Breast epithelium (tissue), 3 donors: Measurements from ENCODE around the gene ASXL3.

Source experiments
- POLR2A ChIP-seq: fragments of 450-650 bp; IDR thresholded peaks from one replicate; pipeline ENCODE4 v1.6.1; 2016; ENCODE audit warnings: antibody characterized with exemption, mild to moderate bottlenecking, moderate library complexity
- POLR2AphosphoS5 ChIP-seq, 3 donors: sonication (generic); formaldehyde crosslinking; IDR thresholded peaks; one replicate each; pipeline ENCODE4 v1.6.1; 2017; ENCODE audit warnings: antibody characterized with exemption in 3 of 3
- TF ChIP-seq, protein P1 (sequence below), 3 donors: fragments of 450-650 bp; IDR thresholded peaks; one replicate each; pipeline ENCODE4 v1.5.1; 2016 to 2017; ENCODE audit warnings: antibody characterized with exemption in 3 of 3, mild to moderate bottlenecking in 3 of 3, moderate library complexity in 3 of 3

GRCh38 chr18:33596178-33596854 lies 18.3 kb downstream of the ASXL3 start:
- TF ChIP-seq, protein P1, sequence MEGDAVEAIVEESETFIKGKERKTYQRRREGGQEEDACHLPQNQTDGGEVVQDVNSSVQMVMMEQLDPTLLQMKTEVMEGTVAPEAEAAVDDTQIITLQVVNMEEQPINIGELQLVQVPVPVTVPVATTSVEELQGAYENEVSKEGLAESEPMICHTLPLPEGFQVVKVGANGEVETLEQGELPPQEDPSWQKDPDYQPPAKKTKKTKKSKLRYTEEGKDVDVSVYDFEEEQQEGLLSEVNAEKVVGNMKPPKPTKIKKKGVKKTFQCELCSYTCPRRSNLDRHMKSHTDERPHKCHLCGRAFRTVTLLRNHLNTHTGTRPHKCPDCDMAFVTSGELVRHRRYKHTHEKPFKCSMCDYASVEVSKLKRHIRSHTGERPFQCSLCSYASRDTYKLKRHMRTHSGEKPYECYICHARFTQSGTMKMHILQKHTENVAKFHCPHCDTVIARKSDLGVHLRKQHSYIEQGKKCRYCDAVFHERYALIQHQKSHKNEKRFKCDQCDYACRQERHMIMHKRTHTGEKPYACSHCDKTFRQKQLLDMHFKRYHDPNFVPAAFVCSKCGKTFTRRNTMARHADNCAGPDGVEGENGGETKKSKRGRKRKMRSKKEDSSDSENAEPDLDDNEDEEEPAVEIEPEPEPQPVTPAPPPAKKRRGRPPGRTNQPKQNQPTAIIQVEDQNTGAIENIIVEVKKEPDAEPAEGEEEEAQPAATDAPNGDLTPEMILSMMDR (IDR thresholded peaks at IDR 0.05), result no peak
- TF ChIP-seq POLR2A (no peak), POLR2AphosphoS5 (IDR thresholded peaks at IDR 0.05) (no peak)
